Endothelial cell of umbilical vein (primary cell): Measurements from ENCODE around the gene SSTR3. TPM values are rescaled to one million over a fixed set of nuclear protein-coding genes. Genes with fewer than 3 reads are reported as not detected.

Experiments
- BruUV-seq: library from RNA; stranded (reverse); fragments of 400-500 nt; replicated peaks from 2 replicates; lab custom pipeline; 2021; lab: Mats Ljungman, UMichigan
- CTCF ChIA-PET: fragments of 300-600, 350-600 bp; sonication (Branson Sonifier 250); formaldehyde crosslinking; loops from one replicate; lab custom pipeline; 2021; ENCODE audit warnings: antibody characterized with exemption, inconsistent platforms; lab: Charles Lee
- POLR2A ChIA-PET: fragments of 300-600, 350-600 bp; sonication (Branson Sonifier 250); formaldehyde crosslinking; loops from one replicate; lab custom pipeline; 2021; ENCODE audit warnings: antibody characterized with exemption, inconsistent platforms; lab: Charles Lee
- DNase-seq: peaks from one replicate; pipeline ENCODE4 v3.0.0-alpha.2; 2011; ENCODE audit warnings: low read depth, low spot score
- FAIRE-seq: peaks from 2 replicates; lab custom pipeline; 2011; peaks lifted over from hg19 to GRCh38; lab: Jason Lieb, UNC
- H2AFZ ChIP-seq: 2 replicates; pipeline ENCODE4 v1.6.0; 2012; ENCODE audit warnings: low read depth, low read length, control low read depth, inconsistent platforms
- H3K27ac ChIP-seq: 2 replicates; pipeline ENCODE4 v1.5.1; 2011; ENCODE audit warnings: low read depth, mild to moderate bottlenecking, control low read depth, low read length, moderate library complexity; ENCODE audit not compliant: insufficient read depth
- H3K27me3 ChIP-seq, 2 experiments: 2 replicates each; pipeline versions ENCODE4 v1.6.0 to v1.6.1; 2011; ENCODE audit warnings: low read length in 2 of 2, mixed read lengths in 1 of 2; ENCODE audit not compliant: control insufficient read depth in 2 of 2, insufficient read depth in 2 of 2
- H3K36me3 ChIP-seq, 2 experiments: 2 replicates in 1 of 2; 3 replicates in 1 of 2; pipeline ENCODE4 v1.5.1; 2011; ENCODE audit warnings: low read length in 2 of 2, mild to moderate bottlenecking in 1 of 2, moderate library complexity in 1 of 2; ENCODE audit not compliant: control insufficient read depth in 2 of 2, insufficient read depth in 2 of 2; ENCODE audit errors: extremely low read depth in 1 of 2
- H3K4me1 ChIP-seq: 3 replicates; pipeline ENCODE4 v1.5.1; 2011; ENCODE audit warnings: mild to moderate bottlenecking, low read length; ENCODE audit not compliant: control insufficient read depth, insufficient read depth; ENCODE audit errors: extremely low read depth
- H3K4me2 ChIP-seq: 2 replicates; pipeline ENCODE4 v1.6.1; 2011; ENCODE audit warnings: low read length, control low read depth, mixed read lengths; ENCODE audit not compliant: insufficient read depth
- H3K4me3 ChIP-seq, 3 experiments: fragments of 200-600 bp in 1 of 3; sonication (generic), shearing (Covaris generic) in 1 of 3; replicated peaks in 1 of 3; 2 replicates each; pipeline ENCODE4 v1.5.1; 2011 to 2016; ENCODE audit warnings: control low read depth in 3 of 3, low read length in 3 of 3, mild to moderate bottlenecking in 2 of 3, inconsistent platforms in 1 of 3, low read depth in 1 of 3, moderate library complexity in 1 of 3; ENCODE audit not compliant: insufficient read depth in 1 of 3
- H3K79me2 ChIP-seq: 2 replicates; pipeline ENCODE4 v1.6.0; 2012; ENCODE audit warnings: low read length, inconsistent platforms; ENCODE audit not compliant: control insufficient read depth, insufficient read depth
- H3K9ac ChIP-seq: replicated peaks from 2 replicates; pipeline ENCODE3; 2011; ENCODE audit warnings: low read length, control low read depth; ENCODE audit not compliant: insufficient read depth; ENCODE audit errors: extremely low read depth
- H3K9me1 ChIP-seq: replicated peaks from 3 replicates; pipeline ENCODE4 v1.6.0; 2011; ENCODE audit warnings: mild to moderate bottlenecking, low read length; ENCODE audit not compliant: control insufficient read depth, insufficient read depth; ENCODE audit errors: extremely low read depth
- H3K9me3 ChIP-seq: replicated peaks from 2 replicates; pipeline ENCODE4 v1.5.1; 2012; ENCODE audit warnings: low read length, inconsistent platforms; ENCODE audit not compliant: control insufficient read depth, insufficient read depth
- H4K20me1 ChIP-seq: replicated peaks from 2 replicates; pipeline ENCODE3; 2011; ENCODE audit warnings: mild to moderate bottlenecking, low read length; ENCODE audit not compliant: control insufficient read depth, insufficient read depth; ENCODE audit errors: extremely low read depth
- EZH2 ChIP-seq: IDR thresholded peaks from 2 replicates; pipeline ENCODE4 v1.6.1; 2012; ENCODE audit warnings: borderline replicate concordance, low read depth, mild to moderate bottlenecking, moderate library complexity, low read length, inconsistent platforms; ENCODE audit not compliant: severe bottlenecking
- FOS ChIP-seq: IDR thresholded peaks from 2 replicates; pipeline ENCODE4 v1.6.1; 2011; ENCODE audit warnings: mild to moderate bottlenecking, low read length, moderate library complexity, borderline replicate concordance; ENCODE audit not compliant: insufficient read depth
- GATA2 ChIP-seq: IDR thresholded peaks from 2 replicates; pipeline ENCODE4 v1.7.0; 2011; ENCODE audit warnings: low read depth, mild to moderate bottlenecking, moderate library complexity, mixed read lengths, low read length; ENCODE audit not compliant: insufficient read length, insufficient read depth
- JUN ChIP-seq: IDR thresholded peaks from 2 replicates; pipeline ENCODE4 v1.6.1; 2011; ENCODE audit warnings: borderline replicate concordance, low read depth; ENCODE audit not compliant: insufficient read length, insufficient read depth
- MYC ChIP-seq: IDR thresholded peaks from one replicate; pipeline ENCODE4 v1.6.1; 2011; ENCODE audit warnings: mild to moderate bottlenecking, low read depth, low read length
- POLR2A ChIP-seq: IDR thresholded peaks from 2 replicates; pipeline ENCODE4 v1.6.1; 2012; ENCODE audit warnings: low read depth, mild to moderate bottlenecking, control low read depth, low read length
- POLR2AphosphoS5 ChIP-seq: IDR thresholded peaks from 2 replicates; pipeline ENCODE4 v1.6.1; 2012; ENCODE audit warnings: low read depth, mild to moderate bottlenecking, control low read depth, low read length, moderate library complexity; ENCODE audit not compliant: insufficient read depth
- dilution Hi-C: fragments of 300-500 bp; cut with MboI; formaldehyde crosslinking; loops from one replicate; pipeline ENCODE4 v1.15.0; 2019; ENCODE audit warnings: low sequenced_read_pairs; ENCODE audit not compliant: extremely low pct_ligation_motif_present
- intact Hi-C: fragments of 100-400 bp; cut with micrococcal nuclease; formaldehyde crosslinking; loops from one replicate; pipeline ENCODE4 v1.10.0; 2022
- polyA plus RNA-seq, 4 experiments: library from polyadenylated mRNA; depleted of rRNA in 3 of 4; stranded (reverse) in 3 of 4; unstranded in 1 of 4; fragments of >200 nt; gene quantifications; 2 replicates each; pipeline versions ENCODE4 v1.2.1 to v1.2.3, GENCODE V29; 2011 to 2012; ENCODE audit warnings: missing spikeins in 1 of 4
- total RNA-seq: library from RNA; stranded (reverse); gene quantifications from 2 replicates; pipeline ENCODE4 v1.2.3, GENCODE V29; 2021
- TF ChIP-seq, protein P1 (sequence below), 2 donors: IDR thresholded peaks; 1 replicate in 1 of 2; 2 replicates in 1 of 2; pipeline ENCODE4 v1.5.1; 2011; ENCODE audit warnings: low read length in 2 of 2, mild to moderate bottlenecking in 2 of 2, moderate library complexity in 2 of 2, control low read depth in 1 of 2, inconsistent platforms in 1 of 2, low read depth in 1 of 2; ENCODE audit not compliant: insufficient read depth in 1 of 2; ENCODE audit errors: extremely low read depth in 1 of 2
- TF ChIP-seq, protein P2 (sequence below): IDR thresholded peaks from 2 replicates; pipeline ENCODE4 v1.6.1; 2011; ENCODE audit not compliant: insufficient read depth, insufficient read length

Gene SSTR3
- total and polyA plus RNA-seq, 2 donors (not counting 3 experiments of a cell fraction or from before 2014, with no cell fraction given), result not detected

DNA sequence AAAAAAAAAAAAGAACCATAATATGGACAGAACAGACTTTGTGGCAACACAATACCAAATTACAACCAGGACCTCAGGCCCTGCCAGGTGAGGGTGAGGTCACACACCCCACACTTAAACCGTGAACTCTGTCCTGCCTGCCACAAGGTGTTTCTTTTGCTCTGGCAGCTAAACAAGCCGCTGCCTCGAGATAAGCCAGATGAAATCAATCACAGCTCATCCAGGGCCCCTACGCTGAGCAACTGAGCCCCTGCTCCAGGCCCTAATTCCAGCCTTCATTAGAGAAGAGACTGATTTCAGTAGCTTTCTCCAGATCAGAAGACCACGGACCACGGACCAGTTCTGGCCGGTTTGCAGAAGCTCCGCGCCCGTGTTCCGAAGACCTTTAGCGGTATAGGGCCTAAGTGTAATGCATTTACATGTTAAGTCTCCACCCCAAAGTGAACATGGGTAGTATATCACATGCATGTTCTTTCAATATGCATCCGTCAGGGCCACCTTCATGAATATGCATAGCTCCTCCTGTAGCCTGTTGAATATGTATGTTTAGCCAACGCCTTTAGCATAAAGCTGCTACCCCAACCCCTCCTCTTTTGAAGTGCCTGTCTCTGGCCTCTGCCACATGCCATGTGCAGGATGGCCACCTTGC, 46.6 kb upstream of the SSTR3 start:
- no TSS peak for BruUV-seq

More for the DNA sequence above, 46.6 kb upstream of the SSTR3 start:
- Histone ChIP-seq H3K27ac (no peak overlapping the region), H3K79me2 (no peaks in the 10 kb centered on the region), H3K9me1 (no peaks in the 10 kb centered on the region), H3K4me2 (no peak overlapping the region), H3K4me1 (peaks cover 30% of the 10 kb centered on the region), H2AFZ (no peak overlapping the region), H4K20me1 (no peaks in the 10 kb centered on the region), H3K36me3 (no peaks in the 10 kb centered on the region), H3K9ac (no peak overlapping the region), H3K4me3 (no peak overlapping the region), H3K9me3 (peaks cover 1% of the 10 kb centered on the region), H3K27me3 (no peaks in the 10 kb centered on the region)
- DNase-seq (no peak), FAIRE-seq (no peak)
- dilution Hi-C loops (no loop called here), intact Hi-C loops (no loop called here)
- CTCF ChIA-PET, result interaction anchor here (0.6 to 4.2 kb wide), 41 partner anchors 8 to 501 kb away, joined by 3 to 83 read pairs (median 4); partner anchors contain the start of gene RAC2
- POLR2A ChIA-PET, result no interaction called here
- no peak for TF ChIP-seq JUN
- TF ChIP-seq, protein P1, sequence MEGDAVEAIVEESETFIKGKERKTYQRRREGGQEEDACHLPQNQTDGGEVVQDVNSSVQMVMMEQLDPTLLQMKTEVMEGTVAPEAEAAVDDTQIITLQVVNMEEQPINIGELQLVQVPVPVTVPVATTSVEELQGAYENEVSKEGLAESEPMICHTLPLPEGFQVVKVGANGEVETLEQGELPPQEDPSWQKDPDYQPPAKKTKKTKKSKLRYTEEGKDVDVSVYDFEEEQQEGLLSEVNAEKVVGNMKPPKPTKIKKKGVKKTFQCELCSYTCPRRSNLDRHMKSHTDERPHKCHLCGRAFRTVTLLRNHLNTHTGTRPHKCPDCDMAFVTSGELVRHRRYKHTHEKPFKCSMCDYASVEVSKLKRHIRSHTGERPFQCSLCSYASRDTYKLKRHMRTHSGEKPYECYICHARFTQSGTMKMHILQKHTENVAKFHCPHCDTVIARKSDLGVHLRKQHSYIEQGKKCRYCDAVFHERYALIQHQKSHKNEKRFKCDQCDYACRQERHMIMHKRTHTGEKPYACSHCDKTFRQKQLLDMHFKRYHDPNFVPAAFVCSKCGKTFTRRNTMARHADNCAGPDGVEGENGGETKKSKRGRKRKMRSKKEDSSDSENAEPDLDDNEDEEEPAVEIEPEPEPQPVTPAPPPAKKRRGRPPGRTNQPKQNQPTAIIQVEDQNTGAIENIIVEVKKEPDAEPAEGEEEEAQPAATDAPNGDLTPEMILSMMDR (IDR thresholded peaks at IDR 0.05; ENCODE audit: extremely low read depth in 1 of 2, insufficient read depth in 1 of 2, low read depth in 1 of 2, low read length in 2 of 2), result no peak
- no peak for TF ChIP-seq EZH2
- TF ChIP-seq, protein P2, sequence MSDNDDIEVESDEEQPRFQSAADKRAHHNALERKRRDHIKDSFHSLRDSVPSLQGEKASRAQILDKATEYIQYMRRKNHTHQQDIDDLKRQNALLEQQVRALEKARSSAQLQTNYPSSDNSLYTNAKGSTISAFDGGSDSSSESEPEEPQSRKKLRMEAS, result no peak
- no peak for TF ChIP-seq FOS
- no peak for TF ChIP-seq POLR2A
- no peak for TF ChIP-seq POLR2AphosphoS5
- TF ChIP-seq MYC, result no peak
- TF ChIP-seq GATA2, result no peak
